GM12878 (cell line): Measurements from ENCODE around the gene UNC5B. TPM values are rescaled to one million over a fixed set of nuclear protein-coding genes. Genes with fewer than 3 reads are reported as not detected.

Experiments used
- ATAC-seq: fragments of 200-7000 bp; cut with Tn5 transposase; 3 replicates; pipeline ENCODE4 v1.9.1; 2020; ENCODE audit warnings: mild to moderate bottlenecking, moderate library complexity
- BruUV-seq: library from RNA; stranded (reverse); fragments of 400-500 nt; replicated peaks from 2 replicates; lab custom pipeline; 2021; lab: Mats Ljungman, UMichigan
- CTCF ChIA-PET: fragments of 300-600 bp; sonication (Branson Sonifier 250); formaldehyde crosslinking; extraction: SDS; loops from one replicate; lab custom pipeline; 2021; ENCODE audit warnings: inconsistent platforms; lab: Yijun Ruan, JAX
- POLR2A ChIA-PET: fragments of 350-600 bp; formaldehyde crosslinking; extraction: SDS; loops from one replicate; lab custom pipeline; 2021; ENCODE audit warnings: inconsistent platforms; lab: Charles Lee
- RAD21 ChIA-PET: fragments of 300-600 bp; sonication (Branson Sonifier 250); formaldehyde crosslinking; loops from one replicate; lab custom pipeline; 2023; ENCODE audit warnings: antibody characterized with exemption; ENCODE audit not compliant: unreplicated experiment; lab: Charles Lee
- SMC1A ChIA-PET: fragments of 300-600 bp; sonication (Branson Sonifier 250); formaldehyde crosslinking; loops from one replicate; lab custom pipeline; 2023; ENCODE audit not compliant: unreplicated experiment, uncharacterized antibody; lab: Charles Lee
- DNase-seq: peaks from one replicate; pipeline ENCODE4 v3.0.0-alpha.2; 2011; ENCODE audit warnings: low read depth, low spot score
- FAIRE-seq: peaks from 3 replicates; lab custom pipeline; 2011; peaks lifted over from hg19 to GRCh38; lab: Jason Lieb, UNC
- H2AFZ ChIP-seq: 2 replicates; pipeline ENCODE4 v1.6.0; 2011; ENCODE audit warnings: low read depth, low read length, control low read depth; ENCODE audit not compliant: control insufficient read depth
- H3K27ac ChIP-seq: 2 replicates; pipeline ENCODE4 v1.5.1; 2011; ENCODE audit warnings: control low read depth; ENCODE audit not compliant: control insufficient read depth, insufficient read depth
- H3K27me3 ChIP-seq, 2 experiments: replicated peaks in 1 of 2; 2 replicates each; pipeline versions ENCODE4 v1.6.0 to v1.6.1; 2011; ENCODE audit warnings: low read length in 1 of 2; ENCODE audit not compliant: control insufficient read depth in 2 of 2, insufficient read depth in 2 of 2
- H3K36me3 ChIP-seq, 2 experiments: 2 replicates each; pipeline ENCODE4 v1.5.1; 2011; ENCODE audit warnings: low read length in 1 of 2; ENCODE audit not compliant: control insufficient read depth in 2 of 2, insufficient read depth in 2 of 2
- H3K4me1 ChIP-seq: 2 replicates; pipeline ENCODE4 v1.6.1; 2011; ENCODE audit warnings: mild to moderate bottlenecking, low read length, moderate library complexity, mixed read lengths; ENCODE audit not compliant: control insufficient read depth, insufficient read depth
- H3K4me2 ChIP-seq: 2 replicates; pipeline ENCODE4 v1.6.0; 2011; ENCODE audit warnings: control low read depth; ENCODE audit not compliant: control insufficient read depth, insufficient read depth
- H3K4me3 ChIP-seq: fragments of 200-600 bp; sonication (generic); 2 replicates; pipeline ENCODE4 v1.5.1; 2016
- H3K79me2 ChIP-seq: 2 replicates; pipeline ENCODE4 v1.6.0; 2011; ENCODE audit warnings: low read length; ENCODE audit not compliant: control insufficient read depth, insufficient read depth
- H3K9ac ChIP-seq: 2 replicates; pipeline ENCODE4 v1.8.0; 2011; ENCODE audit warnings: low read length, control low read depth, mixed read lengths; ENCODE audit not compliant: control insufficient read depth, insufficient read depth
- H3K9me3 ChIP-seq: replicated peaks from 3 replicates; pipeline ENCODE4 v1.5.1; 2011; ENCODE audit warnings: mild to moderate bottlenecking, low read length; ENCODE audit not compliant: control insufficient read depth, insufficient read depth
- H4K20me1 ChIP-seq: 2 replicates; pipeline ENCODE4 v1.6.0; 2011; ENCODE audit not compliant: control insufficient read depth, insufficient read depth
- ZNF592 ChIP-seq: fragments of 450-650 bp; IDR thresholded peaks from 2 replicates; pipeline ENCODE4 v1.6.1; 2017; ENCODE audit warnings: mild to moderate bottlenecking, moderate library complexity
- WGBS: methylation state at CpG from one replicate; pipeline ENCODE4 v1.1.6; 2016; ENCODE audit warnings: low lambda C conversion rate; ENCODE audit not compliant: insufficient replicate concordance, insufficient coverage; ENCODE audit errors: missing lambda C conversion rate; 5-methylcytosine and 5-hydroxymethylcytosine counted together
- in situ Hi-C: fragments of 300-500 bp; cut with MboI; formaldehyde crosslinking; loops from 9 replicates; pipeline ENCODE4 v1.14.3; 2018; ENCODE audit warnings: mixed read lengths
- intact Hi-C: fragments of 100-400 bp; cut with micrococcal nuclease; formaldehyde crosslinking; loops from one replicate; pipeline ENCODE4 v1.14.2; 2022; ENCODE audit not compliant: unreplicated experiment
- polyA plus RNA-seq, 11 experiments: library from polyadenylated mRNA; depleted of rRNA in 4 of 11; unstranded in 6 of 11; stranded (reverse) in 5 of 11; fragments of >200 nt; fragmentation: Nextera tagmentation in 4 of 11; fragmentation: Illumina TruSeq in 1 of 11; extraction: Ambion mirVana in 4 of 11; extraction: Trizol in 1 of 11; gene quantifications; 1 replicate in 1 of 11; 2 replicates in 10 of 11; pipeline versions ENCODE4 v1.2.1 to v1.2.3, GENCODE V29; 2011 to 2016; ENCODE audit warnings: inconsistent platforms in 2 of 11, missing spikeins in 2 of 11, low read depth in 1 of 11
- total RNA-seq, 4 experiments: library from RNA; depleted of rRNA in 3 of 4; stranded (reverse); fragments of >200 nt in 3 of 4; fragmentation: Illumina TruSeq in 1 of 4; extraction: Trizol in 1 of 4; gene quantifications; 2 replicates each; pipeline versions ENCODE4 v1.2.1 to v1.2.3, GENCODE V29; 2013 to 2021

Gene UNC5B
- total and polyA plus RNA-seq, 10 of the 15 experiments (the other 5 are each of a cell fraction or from before 2014, with no cell fraction given), result 0.03 to 0.08 TPM; not detected in 8

DNA sequence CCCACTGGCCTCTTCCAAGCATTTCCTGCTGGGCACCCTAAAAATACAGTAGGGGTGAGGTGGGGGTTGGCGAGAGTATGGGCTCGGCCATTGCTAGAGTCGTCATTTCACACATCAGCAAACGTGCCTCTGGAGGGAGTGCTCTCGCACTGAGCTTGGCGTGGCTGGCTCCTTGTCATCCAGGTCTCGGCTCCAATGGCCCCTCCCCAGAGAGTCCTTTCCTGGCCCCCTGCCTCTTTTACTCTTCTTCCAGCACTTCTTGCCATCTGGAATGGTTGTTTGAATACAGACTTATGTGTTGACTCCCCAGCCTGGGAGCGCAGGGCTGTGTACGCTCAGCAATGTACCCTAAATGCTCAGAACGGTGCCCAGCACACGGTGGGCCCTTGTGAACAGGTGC lies 18.8 kb downstream of the UNC5B start:
- BruUV-seq, result no TSS peak
- Histone ChIP-seq H3K4me3 (no peak overlapping the region), H3K79me2 (no peaks in the 10 kb centered on the region), H3K9ac (no peak overlapping the region), H2AFZ (no peak overlapping the region), H3K36me3 (no peaks in the 10 kb centered on the region), H3K9me3 (no peaks in the 10 kb centered on the region), H3K4me1 (no peaks in the 10 kb centered on the region), H3K27ac (no peak overlapping the region), H3K4me2 (no peak overlapping the region), H3K27me3 (peaks cover 0 to 2% of the 10 kb centered on the region in 2 experiments; a peak in 3 of 4 replicates), H4K20me1 (no peaks in the 10 kb centered on the region)
- intact Hi-C loops, result no loop called here
- ATAC-seq (no peak), FAIRE-seq (no peak), DNase-seq (no peak)
- ChIA-PET RAD21 (no interaction called here), SMC1A (no interaction called here), POLR2A (no interaction called here), CTCF (no interaction called here)
- no peak for TF ChIP-seq ZNF592
- in situ Hi-C loops, result no loop called here
- WGBS, result 20% methylated on average over 11 of the region's 11 CpGs
